HL-60 (cell line): ENCODE data around the gene ZNF827.

Experiments
- DNase-seq, 2 experiments: peaks; one replicate each; pipeline ENCODE4 v3.0.0-alpha.2; 2010 to 2020; ENCODE audit warnings: low read depth in 1 of 2, low spot score in 1 of 2
- H3K27ac ChIP-seq: fragments of 250-450 bp; sonication (Bioruptor Pico); replicated peaks from 2 replicates; pipeline ENCODE4 v1.5.1; 2020; ENCODE audit warnings: mild to moderate bottlenecking, moderate library complexity
- H3K27me3 ChIP-seq: fragments of 250-450 bp; sonication (Bioruptor Pico); 2 replicates; pipeline ENCODE4 v1.5.1; 2021; ENCODE audit warnings: mild to moderate bottlenecking, moderate library complexity; ENCODE audit not compliant: insufficient read depth, poor library complexity, severe bottlenecking
- H3K4me3 ChIP-seq: replicated peaks from 2 replicates; pipeline ENCODE4 v1.5.1; 2011; ENCODE audit warnings: mild to moderate bottlenecking, control low read depth, low read length; ENCODE audit not compliant: insufficient read depth
- GABPA ChIP-seq: IDR thresholded peaks from 2 replicates; pipeline ENCODE4 v1.6.1; 2012; ENCODE audit warnings: low read depth
- POLR2AphosphoS5 ChIP-seq: IDR thresholded peaks from 2 replicates; pipeline ENCODE4 v1.6.1; 2012; ENCODE audit warnings: low read depth
- SPI1 ChIP-seq: IDR thresholded peaks from 2 replicates; pipeline ENCODE4 v1.6.1; 2012; ENCODE audit warnings: low read depth, mild to moderate bottlenecking, borderline replicate concordance
- TF ChIP-seq, protein P1 (sequence below): IDR thresholded peaks from 2 replicates; pipeline ENCODE4 v1.6.1; 2012; ENCODE audit warnings: low read depth; ENCODE audit not compliant: insufficient replicate concordance
- TF ChIP-seq, protein P2 (sequence below): IDR thresholded peaks from one replicate; pipeline ENCODE4 v1.5.1; 2011; ENCODE audit warnings: low read length, control low read depth, inconsistent platforms; ENCODE audit not compliant: insufficient read depth

ZNF827 gene

GRCh38 chr4:145885666-145886065 lies 53.0 kb downstream of the ZNF827 start:
- H3K27ac ChIP-seq = no peak overlapping the region
- H3K4me3 ChIP-seq = no peak overlapping the region
- H3K27me3 ChIP-seq = no peaks in the 10 kb centered on the region
- TF ChIP-seq SPI1 = no peak
- TF ChIP-seq, protein P1, sequence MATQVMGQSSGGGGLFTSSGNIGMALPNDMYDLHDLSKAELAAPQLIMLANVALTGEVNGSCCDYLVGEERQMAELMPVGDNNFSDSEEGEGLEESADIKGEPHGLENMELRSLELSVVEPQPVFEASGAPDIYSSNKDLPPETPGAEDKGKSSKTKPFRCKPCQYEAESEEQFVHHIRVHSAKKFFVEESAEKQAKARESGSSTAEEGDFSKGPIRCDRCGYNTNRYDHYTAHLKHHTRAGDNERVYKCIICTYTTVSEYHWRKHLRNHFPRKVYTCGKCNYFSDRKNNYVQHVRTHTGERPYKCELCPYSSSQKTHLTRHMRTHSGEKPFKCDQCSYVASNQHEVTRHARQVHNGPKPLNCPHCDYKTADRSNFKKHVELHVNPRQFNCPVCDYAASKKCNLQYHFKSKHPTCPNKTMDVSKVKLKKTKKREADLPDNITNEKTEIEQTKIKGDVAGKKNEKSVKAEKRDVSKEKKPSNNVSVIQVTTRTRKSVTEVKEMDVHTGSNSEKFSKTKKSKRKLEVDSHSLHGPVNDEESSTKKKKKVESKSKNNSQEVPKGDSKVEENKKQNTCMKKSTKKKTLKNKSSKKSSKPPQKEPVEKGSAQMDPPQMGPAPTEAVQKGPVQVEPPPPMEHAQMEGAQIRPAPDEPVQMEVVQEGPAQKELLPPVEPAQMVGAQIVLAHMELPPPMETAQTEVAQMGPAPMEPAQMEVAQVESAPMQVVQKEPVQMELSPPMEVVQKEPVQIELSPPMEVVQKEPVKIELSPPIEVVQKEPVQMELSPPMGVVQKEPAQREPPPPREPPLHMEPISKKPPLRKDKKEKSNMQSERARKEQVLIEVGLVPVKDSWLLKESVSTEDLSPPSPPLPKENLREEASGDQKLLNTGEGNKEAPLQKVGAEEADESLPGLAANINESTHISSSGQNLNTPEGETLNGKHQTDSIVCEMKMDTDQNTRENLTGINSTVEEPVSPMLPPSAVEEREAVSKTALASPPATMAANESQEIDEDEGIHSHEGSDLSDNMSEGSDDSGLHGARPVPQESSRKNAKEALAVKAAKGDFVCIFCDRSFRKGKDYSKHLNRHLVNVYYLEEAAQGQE = no peak
- no peak for DNase-seq

DNA sequence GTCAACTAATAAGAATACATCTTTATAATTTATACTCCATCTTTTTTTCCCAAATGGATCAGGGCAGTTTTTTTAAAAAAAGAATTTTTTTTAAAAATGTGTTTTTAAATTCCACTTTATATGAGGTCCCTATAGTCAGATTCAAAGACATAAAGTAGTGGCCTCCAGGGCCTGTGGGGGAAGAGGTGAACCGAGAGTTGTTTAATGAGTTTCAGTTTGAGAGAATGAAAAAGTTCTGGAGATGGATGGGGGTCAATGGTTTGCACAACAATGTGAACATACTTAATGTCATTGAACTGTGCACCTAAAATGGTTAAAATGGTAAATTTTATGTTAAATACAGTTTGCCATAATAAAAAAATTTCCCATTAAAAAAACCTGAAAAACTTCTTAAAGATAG lies 53.8 kb downstream of the ZNF827 start:
- TF ChIP-seq, protein P2, sequence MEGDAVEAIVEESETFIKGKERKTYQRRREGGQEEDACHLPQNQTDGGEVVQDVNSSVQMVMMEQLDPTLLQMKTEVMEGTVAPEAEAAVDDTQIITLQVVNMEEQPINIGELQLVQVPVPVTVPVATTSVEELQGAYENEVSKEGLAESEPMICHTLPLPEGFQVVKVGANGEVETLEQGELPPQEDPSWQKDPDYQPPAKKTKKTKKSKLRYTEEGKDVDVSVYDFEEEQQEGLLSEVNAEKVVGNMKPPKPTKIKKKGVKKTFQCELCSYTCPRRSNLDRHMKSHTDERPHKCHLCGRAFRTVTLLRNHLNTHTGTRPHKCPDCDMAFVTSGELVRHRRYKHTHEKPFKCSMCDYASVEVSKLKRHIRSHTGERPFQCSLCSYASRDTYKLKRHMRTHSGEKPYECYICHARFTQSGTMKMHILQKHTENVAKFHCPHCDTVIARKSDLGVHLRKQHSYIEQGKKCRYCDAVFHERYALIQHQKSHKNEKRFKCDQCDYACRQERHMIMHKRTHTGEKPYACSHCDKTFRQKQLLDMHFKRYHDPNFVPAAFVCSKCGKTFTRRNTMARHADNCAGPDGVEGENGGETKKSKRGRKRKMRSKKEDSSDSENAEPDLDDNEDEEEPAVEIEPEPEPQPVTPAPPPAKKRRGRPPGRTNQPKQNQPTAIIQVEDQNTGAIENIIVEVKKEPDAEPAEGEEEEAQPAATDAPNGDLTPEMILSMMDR = no peak
- TF ChIP-seq, protein P1 = no peak
- TF ChIP-seq SPI1 = no peak
- no peak for TF ChIP-seq POLR2AphosphoS5
- TF ChIP-seq GABPA = no peak
- Histone ChIP-seq H3K27me3 (no peaks in the 10 kb centered on the region), H3K4me3 (no peak overlapping the region), H3K27ac (no peak overlapping the region)
- no peak for DNase-seq

DNA sequence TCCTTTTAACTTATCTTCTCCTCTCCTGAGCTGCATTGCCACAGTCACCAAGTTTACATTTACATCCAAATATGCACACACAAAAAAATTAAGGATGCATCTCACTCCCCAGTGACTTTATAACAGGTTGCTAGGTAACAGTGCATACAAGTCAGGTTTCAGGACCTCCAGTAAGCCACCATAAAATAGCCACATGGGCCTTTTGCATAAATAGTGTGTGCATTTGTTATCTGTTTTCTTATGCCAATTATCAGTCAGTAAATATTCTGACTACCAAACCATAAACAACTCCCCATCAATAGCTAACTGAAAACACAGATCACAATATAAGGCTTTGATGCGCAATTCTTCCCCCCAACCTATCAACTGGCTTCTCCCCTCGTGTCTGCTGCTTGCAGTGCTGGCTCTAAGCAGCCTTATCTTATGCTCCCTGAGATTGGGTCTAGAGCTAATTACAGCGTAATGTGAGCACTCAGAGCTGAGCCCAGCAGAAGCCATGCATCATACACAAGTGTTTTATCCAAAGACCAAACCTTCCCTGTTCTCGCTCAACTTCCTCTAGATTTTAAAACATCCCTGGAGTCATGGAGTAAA lies 55.4 kb downstream of the ZNF827 start:
- TF ChIP-seq SPI1 = no peak
- TF ChIP-seq, protein P2 = no peak
- TF ChIP-seq POLR2AphosphoS5 = no peak
- TF ChIP-seq, protein P1 = no peak
- TF ChIP-seq GABPA = no peak
- Histone ChIP-seq H3K4me3 (no peak overlapping the region), H3K27ac (no peak overlapping the region), H3K27me3 (no peaks in the 10 kb centered on the region)
- no peak for DNase-seq
